AG10803 (cell line): ENCODE measurements around the gene CDH8.
"Not testable (repeated sequence)": the region's sequence is repeated elsewhere in the genome, so short reads cannot be mapped to it uniquely, and the experiment has no call there.

Experiments used
- DNase-seq: peaks from one replicate; pipeline ENCODE4 v3.0.0; 2010; ENCODE audit warnings: low read depth
- H3K4me3 ChIP-seq: 2 replicates; pipeline ENCODE4 v1.5.1; 2011; ENCODE audit warnings: mild to moderate bottlenecking, low read length, control low read depth
- CTCF ChIP-seq: conservative IDR thresholded peaks from 2 replicates; pipeline ENCODE4 v1.5.1; 2011; ENCODE audit warnings: mild to moderate bottlenecking, low read length, control low read depth, inconsistent platforms

Gene CDH8

DNA sequence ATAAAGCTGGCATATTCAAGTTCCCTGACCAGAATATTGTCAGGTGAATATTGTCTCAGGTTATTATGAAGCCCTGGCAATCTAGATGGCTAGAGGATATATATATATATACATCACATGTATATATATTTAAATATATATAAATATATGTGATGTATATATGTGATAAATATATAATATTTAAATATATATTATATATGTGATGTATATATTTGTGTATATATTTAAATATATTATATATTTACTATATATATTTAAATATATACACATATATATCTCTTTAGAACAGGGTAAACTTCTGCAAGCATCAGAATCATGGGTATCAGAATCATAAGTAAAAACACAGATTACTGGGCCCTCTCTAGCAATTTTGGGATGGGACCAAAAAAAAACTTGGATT is 112.6 kb downstream of the CDH8 start:
- no peak for DNase-seq
- TF ChIP-seq CTCF = no peak
- no peak overlapping the region for H3K4me3 ChIP-seq

GRCh38 chr16:61921373-61921772 is 114.9 kb downstream of the CDH8 start:
- no peak for TF ChIP-seq CTCF
- no peak for DNase-seq
- H3K4me3 ChIP-seq = no peak overlapping the region

GRCh38 chr16:61917865-61918826 is 118.1 kb downstream of the CDH8 start:
- DNase-seq, H3K4me3 ChIP-seq: not testable (repeated sequence)

DNA sequence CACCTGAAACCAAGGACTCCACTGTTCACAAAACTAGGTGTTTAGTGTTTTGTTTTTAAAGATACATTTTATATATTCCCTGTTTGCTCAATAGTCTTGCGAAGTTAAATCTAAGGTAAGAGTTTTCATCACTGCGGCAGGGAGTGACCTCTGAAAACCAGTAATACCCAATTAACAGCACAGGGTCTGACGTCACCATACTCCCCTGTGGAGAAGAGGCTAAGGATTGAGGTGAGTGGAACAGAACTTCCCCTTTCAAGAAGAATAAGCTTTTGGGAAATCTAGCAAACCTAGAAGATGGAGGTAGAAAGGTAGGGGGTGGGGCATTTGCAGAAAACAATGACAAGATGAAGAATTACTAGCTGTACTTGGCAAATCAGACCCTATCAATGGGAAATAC is 120.7 kb downstream of the CDH8 start:
- no peak for DNase-seq
- no peak overlapping the region for H3K4me3 ChIP-seq
- no peak for TF ChIP-seq CTCF

- H3K4me3 ChIP-seq = no peak overlapping the region
- peak; percentile 2 for DNase-seq
- TF ChIP-seq CTCF = no peak
Observed at GRCh38 chr16:61909074-61909473, 127.2 kb downstream of the CDH8 start.

DNA sequence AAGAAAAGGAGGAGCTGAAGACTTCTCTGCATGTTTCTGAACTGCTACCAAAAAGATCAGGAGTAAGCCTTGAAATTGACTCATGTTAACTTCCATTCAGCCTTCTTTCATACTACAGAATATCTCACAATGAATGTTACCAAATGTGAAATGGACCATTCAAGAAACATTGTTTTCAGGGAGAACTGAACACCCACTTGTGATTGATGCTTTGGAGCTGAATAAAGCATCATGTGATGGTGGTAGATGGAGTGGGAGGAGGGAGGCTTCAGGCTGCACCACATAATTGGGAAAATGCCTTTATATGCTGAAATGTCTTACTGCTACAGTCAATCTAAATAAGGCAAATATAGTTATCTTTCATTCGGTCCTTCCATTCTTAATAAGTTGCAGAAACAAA is 127.8 kb downstream of the CDH8 start:
- no peak for DNase-seq
- TF ChIP-seq CTCF = no peak
- H3K4me3 ChIP-seq = no peak overlapping the region

DNA sequence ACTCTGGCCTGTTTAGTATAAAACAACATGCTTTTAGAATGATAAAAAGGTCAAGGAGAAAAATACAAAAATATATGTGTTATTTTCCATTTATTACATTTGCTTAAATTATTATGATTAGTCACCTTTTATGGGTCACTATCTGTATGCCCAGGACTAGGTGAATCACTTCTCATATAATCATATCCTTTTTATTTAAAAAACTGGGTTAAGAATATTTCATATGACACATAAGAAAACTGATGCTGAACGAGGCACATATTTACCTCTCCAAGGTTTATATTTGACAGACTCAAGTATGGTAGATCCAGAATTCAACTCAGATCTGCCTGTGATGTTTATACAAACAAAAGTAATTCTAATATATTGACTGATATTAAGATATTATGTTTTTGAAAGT is 134.5 kb downstream of the CDH8 start:
- H3K4me3 ChIP-seq = no peak overlapping the region
- DNase-seq = no peak
- TF ChIP-seq CTCF = no peak

GRCh38 chr16:61900482-61900881 is 135.8 kb downstream of the CDH8 start:
- no peak for TF ChIP-seq CTCF
- peak; percentile 78 for DNase-seq
- no peak overlapping the region for H3K4me3 ChIP-seq
